ENCODE data around the gene KCNIP4. TPM values are rescaled to one million over a fixed set of nuclear protein-coding genes. Genes with fewer than 3 reads are reported as not detected.

KCNIP4 gene
- total RNA-seq: not detected in 2 replicates

GRCh38 chr4:21948347-21949072 is at the start of gene KCNIP4:
TSS of gene KCNIP4 (minus strand) at chr4:21948772.

DNA sequence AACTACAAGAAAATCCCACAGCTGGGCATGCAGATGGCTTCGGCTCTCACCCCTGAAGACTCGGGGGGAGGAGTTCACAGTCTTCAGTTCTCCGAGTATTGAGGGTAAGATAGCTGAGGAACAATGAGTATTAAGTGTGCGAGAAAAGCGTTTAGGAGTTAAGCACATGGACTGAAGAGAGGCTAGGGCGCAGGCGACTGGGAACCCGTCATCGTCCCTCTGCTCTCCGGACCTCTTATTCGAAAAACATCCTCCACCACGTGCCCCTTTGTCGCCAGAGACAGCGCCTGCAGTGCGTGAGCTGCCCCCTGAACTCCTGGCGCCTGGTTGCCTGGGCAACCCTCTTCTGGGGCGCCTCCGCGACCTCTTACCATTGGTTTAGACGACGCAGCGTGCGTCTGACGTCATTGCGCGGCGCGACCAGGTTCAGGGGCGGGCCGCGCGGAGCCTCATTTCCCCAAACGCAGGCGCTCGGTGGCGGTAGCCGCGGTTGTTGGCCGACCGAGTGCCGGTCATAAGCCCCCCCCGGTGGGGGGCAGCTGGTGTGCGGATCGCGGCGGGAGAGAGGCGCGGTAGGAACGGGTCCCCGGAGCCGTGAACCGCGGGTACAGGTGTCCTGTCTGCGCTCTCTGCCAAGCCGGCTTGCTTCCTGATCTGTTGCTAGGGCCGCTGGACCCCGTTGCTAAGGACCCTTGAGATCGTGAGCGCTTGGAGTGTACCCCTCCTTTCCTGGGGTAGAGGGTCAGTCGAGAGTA is 1248.4 kb downstream of the KCNIP4 start, which contains the start of gene PACRGL:
Gene PACRGL (plus strand): TSS at position 452 of the 755 bp plus-strand sequence. CDS start 4,024 bp downstream, outside the sequence.

